IMR-90 (cell line): ENCODE measurements around the gene PRAMEF11. TPM values are rescaled to one million over a fixed set of nuclear protein-coding genes. Genes with fewer than 3 reads are reported as not detected.
"Not testable (repeated sequence)": the region's sequence is repeated elsewhere in the genome, so short reads cannot be mapped to it uniquely, and the experiment has no call there.

Source experiments
- ATAC-seq: fragments of 200-7000 bp; cut with Tn5 transposase; 2 replicates; pipeline ENCODE4 v1.9.1; 2020; ENCODE audit warnings: low read depth, mild to moderate bottlenecking, moderate library complexity
- BruUV-seq: library from RNA; stranded (reverse); fragments of 400-500 nt; replicated peaks from 2 replicates; lab custom pipeline; 2021; lab: Mats Ljungman, UMichigan
- CTCF ChIA-PET: fragments of 300-600 bp; formaldehyde crosslinking; extraction: SDS; loops from one replicate; lab custom pipeline; 2021; ENCODE audit warnings: antibody characterized with exemption; lab: Yijun Ruan, JAX
- POLR2A ChIA-PET: fragments of 300-600 bp; sonication (Branson Sonifier 250); formaldehyde crosslinking; loops from one replicate; lab custom pipeline; 2022; ENCODE audit warnings: antibody characterized with exemption; ENCODE audit not compliant: unreplicated experiment; lab: Charles Lee
- DNase-seq: peaks from one replicate; pipeline ENCODE4 v3.0.0; 2013
- H2AFZ ChIP-seq: replicated peaks from 2 replicates; pipeline ENCODE3; 2013; ENCODE audit warnings: low read length, mild to moderate bottlenecking; ENCODE audit not compliant: poor library complexity
- H2AK5ac ChIP-seq: 2 replicates; pipeline ENCODE4 v1.6.1; 2013; ENCODE audit warnings: low read depth, low read length, inconsistent platforms
- H2AK9ac ChIP-seq: replicated peaks from 2 replicates; pipeline ENCODE3; 2013; ENCODE audit warnings: mild to moderate bottlenecking, low read depth, low read length, moderate library complexity; ENCODE audit not compliant: poor library complexity
- H2BK120ac ChIP-seq: 2 replicates; pipeline ENCODE4 v1.6.1; 2013; ENCODE audit warnings: low read depth, low read length, inconsistent platforms
- H2BK15ac ChIP-seq: 3 replicates; pipeline ENCODE4 v1.6.1; 2013; ENCODE audit warnings: low read depth, low read length, inconsistent platforms
- H2BK20ac ChIP-seq: 2 replicates; pipeline ENCODE4 v1.6.1; 2013; ENCODE audit warnings: low read depth, mild to moderate bottlenecking, inconsistent platforms, low read length, moderate library complexity
- H2BK5ac ChIP-seq: 2 replicates; pipeline ENCODE4 v1.6.1; 2013; ENCODE audit warnings: mild to moderate bottlenecking, low read depth, low read length, inconsistent platforms; ENCODE audit not compliant: poor library complexity, severe bottlenecking
- H3K14ac ChIP-seq: replicated peaks from 2 replicates; pipeline ENCODE4 v1.6.1; 2013; ENCODE audit warnings: low read depth, low read length, inconsistent platforms
- H3K18ac ChIP-seq: 2 replicates; pipeline ENCODE4 v1.6.1; 2013; ENCODE audit warnings: low read depth, low read length, control low read depth
- H3K23ac ChIP-seq: 2 replicates; pipeline ENCODE4 v1.6.1; 2013; ENCODE audit warnings: low read depth, low read length, inconsistent platforms
- H3K27ac ChIP-seq: 2 replicates; pipeline ENCODE4 v1.5.1; 2013; ENCODE audit warnings: mild to moderate bottlenecking, control low read depth, low read length; ENCODE audit not compliant: insufficient read depth
- H3K27me3 ChIP-seq: 2 replicates; pipeline ENCODE4 v1.6.1; 2013; ENCODE audit warnings: low read length; ENCODE audit not compliant: control insufficient read depth, insufficient read depth
- H3K36me3 ChIP-seq: 2 replicates; pipeline ENCODE4 v1.6.1; 2013; ENCODE audit warnings: low read length, mixed read lengths; ENCODE audit not compliant: control insufficient read depth, insufficient read depth
- H3K4ac ChIP-seq: 2 replicates; pipeline ENCODE4 v1.6.1; 2013; ENCODE audit warnings: low read depth, low read length, inconsistent platforms
- H3K4me1 ChIP-seq: 2 replicates; pipeline ENCODE4 v1.6.1; 2013; ENCODE audit warnings: low read length, mixed read lengths; ENCODE audit not compliant: control insufficient read depth, insufficient read depth
- H3K4me2 ChIP-seq: 2 replicates; pipeline ENCODE4 v1.6.1; 2013; ENCODE audit warnings: low read depth, mild to moderate bottlenecking, control low read depth, low read length, moderate library complexity
- H3K4me3 ChIP-seq: 2 replicates; pipeline ENCODE4 v1.5.1; 2013; ENCODE audit warnings: low read depth, mild to moderate bottlenecking, control low read depth, low read length, moderate library complexity; ENCODE audit not compliant: insufficient read depth
- H3K56ac ChIP-seq: 2 replicates; pipeline ENCODE4 v1.6.1; 2013; ENCODE audit warnings: low read length, inconsistent platforms; ENCODE audit not compliant: insufficient read depth; ENCODE audit errors: extremely low read depth
- H3K79me1 ChIP-seq, 2 experiments: 2 replicates each; pipeline ENCODE4 v1.6.1; 2013; ENCODE audit warnings: low read length in 2 of 2, inconsistent platforms in 1 of 2, low read depth in 1 of 2
- H3K9ac ChIP-seq: 2 replicates; pipeline ENCODE4 v1.6.1; 2013; ENCODE audit warnings: low read depth, low read length, control low read depth
- H3K9me1 ChIP-seq: 2 replicates; pipeline ENCODE4 v1.6.1; 2013; ENCODE audit warnings: low read length, inconsistent platforms; ENCODE audit not compliant: insufficient read depth
- H3K9me3 ChIP-seq: 2 replicates; pipeline ENCODE4 v1.6.1; 2013; ENCODE audit warnings: low read length; ENCODE audit not compliant: control insufficient read depth, insufficient read depth
- H4K20me1 ChIP-seq: 2 replicates; pipeline ENCODE4 v1.6.1; 2013; ENCODE audit warnings: low read length, inconsistent platforms; ENCODE audit not compliant: insufficient read depth
- H4K5ac ChIP-seq: 2 replicates; pipeline ENCODE4 v1.6.1; 2013; ENCODE audit warnings: mild to moderate bottlenecking, low read depth, low read length, control low read depth
- H4K8ac ChIP-seq, 2 experiments: 2 replicates each; pipeline ENCODE4 v1.6.1; 2013; ENCODE audit warnings: low read depth in 2 of 2, low read length in 2 of 2, control low read depth in 1 of 2, inconsistent platforms in 1 of 2
- H4K91ac ChIP-seq: 2 replicates; pipeline ENCODE4 v1.6.1; 2013; ENCODE audit warnings: low read depth, low read length, inconsistent platforms; ENCODE audit not compliant: insufficient read depth
- WGBS, 2 experiments: methylation state at CpG; one replicate each; pipeline versions ENCODE4 v1.1.5 to v1.1.7; 2013; ENCODE audit warnings: missing lambda C conversion rate in 2 of 2; ENCODE audit not compliant: insufficient read length in 1 of 2; ENCODE audit errors: extremely low coverage in 2 of 2; 5-methylcytosine and 5-hydroxymethylcytosine counted together
- dilution Hi-C: fragments of 300-500 bp; cut with HindIII; formaldehyde crosslinking; loops from one replicate; pipeline ENCODE4 v1.14.3; 2018; ENCODE audit warnings: low sequenced_read_pairs; ENCODE audit not compliant: unreplicated experiment
- in situ Hi-C: fragments of 300-500 bp; cut with MboI; formaldehyde crosslinking; loops from 3 replicates; pipeline ENCODE4 v1.14.3; 2019; ENCODE audit warnings: low sequenced_read_pairs, inconsistent platforms, mixed read lengths
- intact Hi-C: fragments of 100-400 bp; cut with micrococcal nuclease; formaldehyde crosslinking; loops from 2 replicates; pipeline ENCODE4 v1.10.0; 2022
- polyA plus RNA-seq, 3 experiments: library from polyadenylated mRNA; depleted of rRNA; stranded (reverse); fragments of >200 nt; gene quantifications; 2 replicates each; pipeline ENCODE4 v1.2.3, GENCODE V29; 2012; ENCODE audit warnings: low replicate concordance in 1 of 3
- total RNA-seq: library from RNA; depleted of rRNA; stranded (reverse); fragments of >200 nt; gene quantifications from 2 replicates; pipeline ENCODE4 v1.2.3, GENCODE V29; 2012

PRAMEF11 gene
- total and polyA plus RNA-seq, 2 of the 4 experiments (the other 2 are of a cell fraction) = not detected

DNA sequence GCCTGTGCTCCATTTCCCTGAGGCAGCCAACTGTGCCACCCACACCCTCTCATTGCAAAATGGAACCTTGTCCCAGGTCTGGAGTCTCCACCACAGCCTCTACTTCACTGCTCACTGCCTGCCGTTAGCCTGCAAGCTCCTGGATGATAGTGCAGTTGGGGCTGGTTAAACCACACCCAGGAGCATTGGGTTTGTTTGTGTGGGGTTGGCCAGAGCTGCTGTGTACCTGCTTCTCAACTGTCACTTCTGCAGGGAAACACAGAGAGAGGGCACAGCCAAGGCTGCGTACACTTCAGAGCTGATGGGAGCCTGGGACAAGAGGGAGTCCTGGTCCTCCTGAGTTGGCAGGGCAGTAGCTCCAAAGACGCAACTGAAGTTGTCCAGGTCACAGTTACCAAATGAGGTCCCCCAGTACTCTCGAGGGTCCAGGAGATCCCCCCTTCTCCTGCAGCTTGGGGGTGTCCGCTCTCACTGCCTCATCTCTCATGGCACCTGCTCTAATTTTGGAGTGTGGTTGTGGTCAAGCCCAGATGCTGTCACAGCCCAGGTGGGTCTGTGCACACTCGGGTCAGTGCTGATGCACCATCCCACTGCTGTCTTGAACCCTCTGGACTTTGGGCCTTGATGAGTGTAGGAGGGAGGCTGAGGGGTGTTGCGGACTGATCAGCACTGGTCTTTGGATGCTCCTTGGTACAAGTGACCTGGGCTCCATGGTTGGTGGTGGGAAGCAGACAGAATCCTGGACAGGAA lies 32.1 kb upstream of the PRAMEF11 start:
- H3K9me3 ChIP-seq, H2BK20ac ChIP-seq, H2AK9ac ChIP-seq, H4K20me1 ChIP-seq, H3K79me1 ChIP-seq, intact Hi-C loops, H3K27me3 ChIP-seq, H3K56ac ChIP-seq, H3K23ac ChIP-seq, POLR2A ChIA-PET, H3K27ac ChIP-seq, ATAC-seq, H2BK5ac ChIP-seq, H2BK120ac ChIP-seq, H3K4me1 ChIP-seq, H3K18ac ChIP-seq, BruUV-seq, H4K5ac ChIP-seq, H3K4ac ChIP-seq, H2BK15ac ChIP-seq, DNase-seq, in situ Hi-C loops, H3K14ac ChIP-seq, H2AFZ ChIP-seq, H3K9me1 ChIP-seq, H2AK5ac ChIP-seq, H4K8ac ChIP-seq, dilution Hi-C loops, H3K4me2 ChIP-seq, H4K91ac ChIP-seq, H3K9ac ChIP-seq, H3K4me3 ChIP-seq, H3K36me3 ChIP-seq, CTCF ChIA-PET: not testable (repeated sequence)
- WGBS, 2 experiments = no CpG with 5 or more reads among the region's 7 CpGs

DNA sequence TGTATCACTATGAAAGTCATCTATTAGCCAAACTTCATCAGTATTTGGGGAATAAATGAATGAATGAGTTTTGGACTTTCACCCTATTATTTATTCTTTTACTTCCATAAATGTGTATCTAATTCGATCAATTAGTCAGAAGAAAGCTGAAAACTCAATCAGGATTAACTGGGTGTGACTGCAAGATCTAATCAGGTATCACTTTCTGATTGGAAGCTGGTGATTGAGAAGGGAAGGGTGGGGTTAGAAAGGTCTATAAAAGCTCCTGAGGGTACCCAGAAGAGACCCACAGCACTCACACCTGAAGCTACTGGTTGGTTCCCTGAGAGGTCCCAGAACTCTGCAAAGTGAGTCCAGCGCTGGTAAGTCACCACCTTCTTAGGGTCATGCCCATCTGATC lies 25.6 kb upstream of the PRAMEF11 start, which contains the start of gene PRAMEF2:
TSS of gene PRAMEF2 (plus strand) at position 301 of the 400 bp plus-strand sequence. CDS start 1,924 bp downstream, outside the sequence.
- H3K27ac ChIP-seq, H2AK9ac ChIP-seq, H3K4me3 ChIP-seq, H3K4me2 ChIP-seq, H2AFZ ChIP-seq, CTCF ChIA-PET, H3K9me3 ChIP-seq, H4K8ac ChIP-seq, H3K9ac ChIP-seq, intact Hi-C loops, ATAC-seq, H3K4me1 ChIP-seq, H3K4ac ChIP-seq, H4K5ac ChIP-seq, H3K79me1 ChIP-seq, H3K18ac ChIP-seq, H3K9me1 ChIP-seq, H3K14ac ChIP-seq, dilution Hi-C loops, H3K56ac ChIP-seq, DNase-seq, H2AK5ac ChIP-seq, H4K91ac ChIP-seq, POLR2A ChIA-PET, H3K36me3 ChIP-seq, H2BK20ac ChIP-seq, H3K23ac ChIP-seq, H4K20me1 ChIP-seq, H2BK15ac ChIP-seq, H3K27me3 ChIP-seq, in situ Hi-C loops, H2BK5ac ChIP-seq, BruUV-seq, H2BK120ac ChIP-seq: not testable (repeated sequence)
- WGBS, 2 experiments = no CpG with 5 or more reads among the region's 2 CpGs
